ENCODE measurements around the gene MUTYH. TPM values are rescaled to one million over a fixed set of nuclear protein-coding genes. Genes with fewer than 3 reads are reported as not detected.

The MUTYH gene
- total RNA-seq, 1 donor from 2014 or later: 8.2 TPM

Other genes starting within 250 kb of the MUTYH start
- 3.7 and 14.7 TPM in 2 replicates for gene ZSWIM5, start 133.8 kb downstream of the MUTYH start, total RNA-seq
- gene HPDL, start 13.5 kb downstream of the MUTYH start, total RNA-seq: 1.6 and 1.7 TPM in 2 replicates
- gene TOE1, start 270 bp downstream of the MUTYH start, total RNA-seq: 15.1 and 18.2 TPM in 2 replicates
- 4.2 and 5.9 TPM in 2 replicates for gene TESK2, start 150.7 kb upstream of the MUTYH start, total RNA-seq
- 0.25 and 0.64 TPM in 2 replicates for gene CCDC163, start 159.6 kb upstream of the MUTYH start, total RNA-seq
- 1.2 and 1.3 TPM in 2 replicates for gene MMACHC, start 159.9 kb upstream of the MUTYH start, total RNA-seq
- gene PRDX1, start 181.4 kb upstream of the MUTYH start, total RNA-seq: 625 and 802 TPM in 2 replicates
- 185 and 277 TPM in 2 replicates for gene AKR1A1, start 210.4 kb upstream of the MUTYH start, total RNA-seq
- gene NASP, start 243.6 kb upstream of the MUTYH start, total RNA-seq: 64.9 and 69.4 TPM in 2 replicates

All from dermis microvascular lymphatic vessel endothelial cell (primary cell).